Ectodermal cell (in vitro differentiated cells): ENCODE measurements around the gene SLC25A47.
"Not testable (repeated sequence)": the region's sequence is repeated elsewhere in the genome, so short reads cannot be mapped to it uniquely, and the experiment has no call there.

Experiments
- H3K27ac ChIP-seq: 2 replicates; pipeline ENCODE4 v1.7.0; 2013; ENCODE audit warnings: mild to moderate bottlenecking, low read depth, low read length; ENCODE audit not compliant: insufficient read depth, poor library complexity, severe bottlenecking
- H3K27me3 ChIP-seq: 2 replicates; pipeline ENCODE4 v1.7.0; 2013; ENCODE audit warnings: mild to moderate bottlenecking, low read length; ENCODE audit not compliant: insufficient read depth, control insufficient read depth, poor library complexity, severe bottlenecking
- H3K36me3 ChIP-seq: one replicate; pipeline ENCODE4 v1.7.0; 2013; ENCODE audit warnings: low read length; ENCODE audit not compliant: control insufficient read depth, insufficient read depth
- H3K4me1 ChIP-seq: one replicate; pipeline ENCODE4 v1.7.0; 2013; ENCODE audit warnings: low read length; ENCODE audit not compliant: control insufficient read depth, insufficient read depth
- H3K4me3 ChIP-seq: 2 replicates; pipeline ENCODE4 v1.7.0; 2013; ENCODE audit warnings: low read depth, low read length, control low read depth; ENCODE audit not compliant: insufficient read depth
- H3K9me3 ChIP-seq: 2 replicates; pipeline ENCODE4 v1.7.0; 2013; ENCODE audit warnings: mild to moderate bottlenecking, low read length, moderate library complexity; ENCODE audit not compliant: control insufficient read depth
- WGBS, 2 experiments: methylation state at CpG; one replicate each; pipeline ENCODE4 v1.1.7; 2013; ENCODE audit warnings: missing lambda C conversion rate in 2 of 2; 5-methylcytosine and 5-hydroxymethylcytosine counted together

Gene SLC25A47

GRCh38 chr14:100283436-100283835 is 39.7 kb upstream of the SLC25A47 start:
- H3K9me3 ChIP-seq, H3K36me3 ChIP-seq, H3K27me3 ChIP-seq, H3K27ac ChIP-seq, H3K4me3 ChIP-seq, H3K4me1 ChIP-seq: not testable (repeated sequence)
- 95 to 97% methylated on average over 9 of the region's 9 CpGs for WGBS, 2 experiments

DNA sequence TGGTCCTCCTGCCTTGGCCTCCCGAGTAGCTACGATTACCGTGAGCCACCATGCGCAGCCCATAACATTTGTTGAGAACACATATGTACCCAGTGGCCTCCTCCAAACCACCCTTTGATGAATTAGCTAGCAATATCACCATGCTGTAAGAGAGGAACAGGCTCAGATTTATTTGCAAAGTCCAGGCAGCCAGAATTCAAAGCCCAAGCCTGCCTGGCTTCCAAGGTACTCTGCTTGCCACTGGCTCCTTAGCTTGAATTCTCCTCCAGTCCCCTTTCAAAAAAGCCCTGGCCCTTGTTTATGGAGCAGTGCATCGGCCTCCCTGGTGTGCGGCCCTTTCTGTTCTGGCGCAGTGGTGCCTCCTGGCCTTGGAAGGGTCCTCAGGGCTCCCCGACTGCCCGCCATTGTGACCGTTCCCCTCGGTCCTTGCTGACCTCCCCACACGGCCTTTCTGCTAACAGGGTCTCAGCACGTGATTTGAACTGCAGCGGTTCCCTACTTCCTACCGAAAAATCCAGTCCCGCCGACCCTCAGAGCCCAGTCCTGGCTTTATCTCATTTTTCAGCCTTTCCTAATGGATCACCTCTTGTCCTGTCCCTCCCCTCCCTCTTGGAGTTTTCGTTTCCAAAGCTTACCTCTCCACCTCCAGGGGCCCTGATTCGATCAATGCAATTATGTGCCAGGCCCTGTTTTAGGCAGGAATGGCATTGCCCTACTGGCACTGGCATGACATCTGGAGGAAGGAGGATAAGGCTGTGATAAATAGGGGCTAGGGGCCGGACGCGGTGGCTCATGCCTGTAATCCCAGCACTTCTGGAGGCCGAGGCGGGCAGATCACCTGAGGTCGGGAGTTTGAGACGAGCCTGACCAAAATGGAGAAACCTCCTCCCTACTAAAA is 38.9 kb upstream of the SLC25A47 start:
- H3K9me3 ChIP-seq: no peaks in the 10 kb centered on the region
- no peak overlapping the region for H3K4me3 ChIP-seq
- WGBS, 2 experiments: 82 to 84% methylated on average over 26 of the region's 26 CpGs
- no peaks in the 10 kb centered on the region for H3K36me3 ChIP-seq
- no peaks in the 10 kb centered on the region for H3K27me3 ChIP-seq
- peak overlapping the region; percentile 31 for H3K27ac ChIP-seq
- H3K4me1 ChIP-seq: no peaks in the 10 kb centered on the region

DNA sequence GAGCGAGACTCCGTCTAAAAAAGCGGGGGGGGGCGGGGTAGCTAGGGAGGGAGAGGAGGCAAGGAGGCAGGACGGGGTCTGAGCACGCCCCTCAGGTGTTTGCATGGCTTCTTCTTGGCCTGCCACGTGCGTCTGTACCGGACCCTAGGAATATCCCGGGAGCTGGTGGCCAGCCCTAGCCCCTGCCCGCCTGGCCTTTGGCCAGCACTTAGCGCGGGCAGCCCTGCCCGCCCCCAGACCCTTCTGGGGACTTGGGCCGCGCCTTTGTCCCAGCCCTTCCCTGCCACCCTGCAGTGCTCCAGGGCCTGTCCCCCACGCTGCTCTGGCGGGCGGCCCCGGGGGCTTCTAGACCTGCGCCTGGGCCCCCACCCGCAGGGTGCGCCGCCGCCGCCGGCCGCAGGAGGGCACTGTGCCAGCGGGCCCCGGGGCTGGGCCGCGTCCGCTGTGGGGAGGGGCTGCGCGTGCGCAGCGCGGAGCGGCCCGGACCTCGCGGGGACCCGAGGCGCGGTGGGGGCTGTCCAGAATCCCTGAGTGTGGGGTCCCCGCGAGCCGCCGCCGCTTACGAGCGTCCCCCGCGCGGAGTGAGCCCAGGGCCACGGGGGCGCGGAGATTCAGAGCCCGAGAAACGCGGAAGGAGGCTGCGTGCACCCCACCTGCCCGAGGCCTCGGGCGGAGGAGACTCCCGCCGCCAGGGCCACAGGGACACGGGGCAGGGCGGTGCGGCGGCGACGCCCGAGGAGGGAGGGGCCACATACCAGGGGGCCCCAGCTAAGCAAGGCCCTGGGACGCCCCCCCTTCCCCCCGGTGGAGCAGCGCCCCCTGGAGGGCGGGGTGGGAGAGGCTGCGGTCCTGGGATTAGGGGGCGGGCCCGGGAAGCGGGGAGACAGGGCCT is 37.9 kb upstream of the SLC25A47 start:
- Histone ChIP-seq H3K36me3 (no peaks in the 10 kb centered on the region), H3K9me3 (no peaks in the 10 kb centered on the region), H3K4me3 (peak overlapping the region; percentile 68), H3K4me1 (peaks cover under 1% of the 10 kb centered on the region), H3K27ac (peak overlapping the region; percentile 53), H3K27me3 (no peaks in the 10 kb centered on the region)
- 5 to 6% methylated on average over 81 to 82 of the region's 82 CpGs for WGBS, 2 experiments

GRCh38 chr14:100285913-100286400 is 37.2 kb upstream of the SLC25A47 start:
- 70 to 72% methylated on average over 13 of the region's 13 CpGs for WGBS, 2 experiments
- peaks cover 8% of the 10 kb centered on the region for H3K4me1 ChIP-seq
- H3K36me3 ChIP-seq: no peaks in the 10 kb centered on the region
- H3K9me3 ChIP-seq: no peaks in the 10 kb centered on the region
- no peak overlapping the region for H3K27ac ChIP-seq
- peak overlapping the region; percentile 68 for H3K4me3 ChIP-seq
- no peaks in the 10 kb centered on the region for H3K27me3 ChIP-seq

GRCh38 chr14:100286484-100287191 is 36.5 kb upstream of the SLC25A47 start:
- Histone ChIP-seq H3K4me3 (no peak overlapping the region), H3K36me3 (peaks cover under 1% of the 10 kb centered on the region), H3K27ac (no peak overlapping the region), H3K27me3 (no peaks in the 10 kb centered on the region), H3K9me3 (no peaks in the 10 kb centered on the region), H3K4me1 (peaks cover 12% of the 10 kb centered on the region)
- WGBS, 2 experiments: 80 to 91% methylated on average over 9 of the region's 10 CpGs

DNA sequence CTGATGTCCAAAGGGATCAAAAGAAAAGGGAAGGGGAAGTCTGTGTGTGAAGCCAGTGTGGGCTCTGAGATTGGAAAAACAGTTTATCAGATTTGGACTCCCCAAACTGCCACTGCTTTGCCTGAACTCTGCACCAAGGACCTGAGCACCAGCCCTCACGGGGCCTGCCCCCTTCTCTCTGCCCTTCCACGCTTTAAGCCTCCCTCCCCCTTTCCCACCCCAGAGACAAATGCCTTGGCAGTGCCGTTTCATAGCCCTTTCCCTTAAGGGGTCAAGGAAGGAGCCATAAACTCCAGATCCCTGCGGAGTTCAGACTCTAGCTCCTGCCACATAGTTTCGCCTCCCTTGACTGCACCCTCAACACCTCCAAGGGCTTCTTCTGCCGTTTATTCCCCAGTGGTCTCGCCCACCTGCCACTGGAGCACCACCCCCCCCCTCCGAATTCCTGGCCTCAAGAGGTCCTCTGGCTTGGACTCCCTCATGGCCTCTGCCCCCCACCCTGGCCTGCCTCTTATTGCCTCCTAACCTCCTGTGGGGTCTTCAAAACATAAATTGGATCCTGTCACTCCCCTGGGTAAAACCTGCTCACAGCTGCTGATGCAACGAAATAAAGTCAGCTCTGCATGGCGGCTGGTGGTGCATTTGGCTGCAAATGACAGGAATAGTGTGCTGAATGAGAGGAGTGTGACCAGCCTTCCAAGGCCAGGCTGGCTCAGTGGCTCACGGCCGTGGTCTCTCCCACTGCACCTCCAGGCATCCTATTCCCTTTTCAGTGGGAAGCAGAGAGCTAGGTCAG is 35.7 kb upstream of the SLC25A47 start:
- H3K27ac ChIP-seq: no peak overlapping the region
- 75 to 79% methylated on average over 11 of the region's 12 CpGs for WGBS, 2 experiments
- H3K27me3 ChIP-seq: no peaks in the 10 kb centered on the region
- H3K36me3 ChIP-seq: peaks cover 8% of the 10 kb centered on the region
- H3K4me3 ChIP-seq: no peak overlapping the region
- no peaks in the 10 kb centered on the region for H3K9me3 ChIP-seq
- peaks cover 12% of the 10 kb centered on the region for H3K4me1 ChIP-seq

DNA sequence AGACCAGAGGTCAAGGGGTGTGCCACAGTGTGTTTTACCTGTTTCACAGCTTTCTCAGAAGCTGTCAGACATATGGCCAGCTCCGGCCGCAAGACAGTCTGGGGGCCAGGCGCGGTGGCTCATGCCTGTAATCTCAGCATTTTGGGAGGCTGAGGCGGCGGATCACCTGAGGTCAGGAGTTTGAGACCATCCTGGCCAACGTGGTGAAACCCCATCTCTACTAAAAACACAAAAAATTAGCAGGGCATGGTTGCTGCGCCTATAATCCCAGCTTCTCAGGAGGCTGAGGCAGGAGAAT is 35.2 kb upstream of the SLC25A47 start:
- H3K9me3 ChIP-seq, H3K27me3 ChIP-seq, H3K36me3 ChIP-seq, H3K4me3 ChIP-seq, H3K27ac ChIP-seq: not testable (repeated sequence)
- whole genome bisulfite sequencing, 2 experiments: 91 to 95% methylated on average over 8 of the region's 8 CpGs
- peaks cover 12% of the 10 kb centered on the region for H3K4me1 ChIP-seq

- Histone ChIP-seq H3K27me3 (no peaks in the 10 kb centered on the region), H3K36me3 (peaks cover 9% of the 10 kb centered on the region), H3K4me3 (no peak overlapping the region), H3K9me3 (no peaks in the 10 kb centered on the region), H3K4me1 (peaks cover 12% of the 10 kb centered on the region), H3K27ac (no peak overlapping the region)
- 88 to 89% methylated on average over 12 of the region's 12 CpGs for WGBS, 2 experiments
Measured at GRCh38 chr14:100288382-100289185, 34.6 kb upstream of the SLC25A47 start.
